ENCODE data around the gene LRRC8A. TPM values are rescaled to one million over a fixed set of nuclear protein-coding genes. Genes with fewer than 3 reads are reported as not detected.
A peak's percentile ranks its signal among the peaks of the same experiment; 100 is the strongest.

The LRRC8A gene
- 20.0 and 26.9 TPM in 2 replicates for total RNA-seq (2014; rRNA removed; shearing (Covaris generic))
- 21.0 and 22.9 TPM in 2 replicates for total RNA-seq (2022)
- Bru-seq, nascent RNA: percentile 57 among the genes with signal in this experiment
- percentile 53 among the genes with signal in this experiment for BruChase-seq, experiment 1, labeled RNA remaining after a 6-hour chase
- percentile 63 among the genes with signal in this experiment for BruChase-seq, experiment 2, labeled RNA remaining after a 2-hour chase
- long read RNA-seq, full-length matches to known transcripts: 71 of 90 reads
- long read RNA-seq, partial matches to known transcripts: 7 of 90 reads
- long read RNA-seq, other reads (novel, unspliced or antisense): 12 of 90 reads

- POLR2A ChIA-PET: interaction anchor here (0.8 to 1.4 kb wide), 6 partner anchors 20 to 158 kb away, joined by 3 to 10 read pairs (median 3); partner anchors contain the start of genes PHYHD1, SPOUT1 and ZDHHC12
- no TSS peak for BruUV-seq (replicated peaks)
- H3K9me2 ChIP-seq (ENCODE audit: insufficient read depth, low read length): no peaks in the 10 kb centered on the region
- TF ChIP-seq, protein P1, sequence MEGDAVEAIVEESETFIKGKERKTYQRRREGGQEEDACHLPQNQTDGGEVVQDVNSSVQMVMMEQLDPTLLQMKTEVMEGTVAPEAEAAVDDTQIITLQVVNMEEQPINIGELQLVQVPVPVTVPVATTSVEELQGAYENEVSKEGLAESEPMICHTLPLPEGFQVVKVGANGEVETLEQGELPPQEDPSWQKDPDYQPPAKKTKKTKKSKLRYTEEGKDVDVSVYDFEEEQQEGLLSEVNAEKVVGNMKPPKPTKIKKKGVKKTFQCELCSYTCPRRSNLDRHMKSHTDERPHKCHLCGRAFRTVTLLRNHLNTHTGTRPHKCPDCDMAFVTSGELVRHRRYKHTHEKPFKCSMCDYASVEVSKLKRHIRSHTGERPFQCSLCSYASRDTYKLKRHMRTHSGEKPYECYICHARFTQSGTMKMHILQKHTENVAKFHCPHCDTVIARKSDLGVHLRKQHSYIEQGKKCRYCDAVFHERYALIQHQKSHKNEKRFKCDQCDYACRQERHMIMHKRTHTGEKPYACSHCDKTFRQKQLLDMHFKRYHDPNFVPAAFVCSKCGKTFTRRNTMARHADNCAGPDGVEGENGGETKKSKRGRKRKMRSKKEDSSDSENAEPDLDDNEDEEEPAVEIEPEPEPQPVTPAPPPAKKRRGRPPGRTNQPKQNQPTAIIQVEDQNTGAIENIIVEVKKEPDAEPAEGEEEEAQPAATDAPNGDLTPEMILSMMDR (conservative IDR thresholded peaks at IDR 0.05; ENCODE audit: low read length): no peak
- no peak for TF ChIP-seq EZH2phosphoT487 (IDR thresholded peaks at IDR 0.05; ENCODE audit: borderline replicate concordance, low read depth, low read length)
- peak within 1 kb of the TSS; percentile 91 for H3K27ac ChIP-seq (ENCODE audit: low read depth, low read length, poor library complexity, severe bottlenecking)
- CTCF ChIA-PET (ENCODE audit: unreplicated experiment): interaction anchor here (0.5 to 1.3 kb wide), 3 partner anchors 20 to 193 kb away, joined by 3 to 5 read pairs (median 4); partner anchors contain the start of gene PHYHD1
- peak within 1 kb of the TSS; percentile 95 for H3K4me3 ChIP-seq (ENCODE audit: low read depth, low read length, poor library complexity, severe bottlenecking)
- peak; percentile 99 for DNase-seq (ENCODE audit: low spot score)
- no peaks in the 10 kb centered on the region for H4K20me1 ChIP-seq (ENCODE audit: insufficient read depth, low read length)
- H2AFZ ChIP-seq (ENCODE audit: low read length): peak within 1 kb of the TSS; percentile 74
- H3K79me2 ChIP-seq (ENCODE audit: insufficient read depth, low read depth, low read length): peaks cover 63% of the 10 kb centered on the region
- peak within 1 kb of the TSS; percentile 90 for H3K4me2 ChIP-seq (ENCODE audit: low read length)
- H3K36me3 ChIP-seq (ENCODE audit: insufficient read depth, low read length): peaks cover 42% of the 10 kb centered on the region
- intact Hi-C loops (cut with micrococcal nuclease; ENCODE audit: unreplicated experiment): loop anchor here (1.0 to 2.0 kb wide), 3 partner anchors 38 to 425 kb away; partner anchors contain the start of genes ODF2, PHYHD1 and SH3GLB2
- no peaks in the 10 kb centered on the region for H3K9me3 ChIP-seq (ENCODE audit: low read length)
- H3K4me1 ChIP-seq (ENCODE audit: insufficient read depth, low read length, poor library complexity, severe bottlenecking): peaks cover 40% of the 10 kb centered on the region
Measured at GRCh38 chr9:128881884-128882676, at the start of gene LRRC8A, which contains the start of gene KYAT1. Gene LRRC8A, plus strand, starts transcription at chr9:128882133. Its CDS starts 25,032 bp downstream, at chr9:128907165. Gene KYAT1, minus strand, starts transcription at chr9:128881950. Its CDS starts 36,545 bp downstream, at chr9:128845405.

GRCh38 chr9:128833696-128834095 is 48.2 kb upstream of the LRRC8A start:
- Histone ChIP-seq H3K27ac (ENCODE audit: low read depth, low read length, poor library complexity, severe bottlenecking) (no peak overlapping the region), H4K20me1 (ENCODE audit: insufficient read depth, low read length) (no peaks in the 10 kb centered on the region), H3K36me3 (ENCODE audit: insufficient read depth, low read length) (peaks cover 42% of the 10 kb centered on the region), H3K9me3 (ENCODE audit: low read length) (no peaks in the 10 kb centered on the region), H3K4me1 (ENCODE audit: insufficient read depth, low read length, poor library complexity, severe bottlenecking) (peaks cover 8% of the 10 kb centered on the region), H3K9me2 (ENCODE audit: insufficient read depth, low read length) (no peaks in the 10 kb centered on the region), H3K4me3 (ENCODE audit: low read depth, low read length, poor library complexity, severe bottlenecking) (no peak overlapping the region), H2AFZ (ENCODE audit: low read length) (no peak overlapping the region), H3K4me2 (ENCODE audit: low read length) (no peak overlapping the region), H3K79me2 (ENCODE audit: insufficient read depth, low read depth, low read length) (peaks cover 6% of the 10 kb centered on the region; the same call in 1 of the 2 replicates)
- ChIA-PET POLR2A (no interaction called here), CTCF (ENCODE audit: unreplicated experiment) (no interaction called here)
- intact Hi-C loops (cut with micrococcal nuclease; ENCODE audit: unreplicated experiment): no loop called here
- TF ChIP-seq EZH2phosphoT487 (IDR thresholded peaks at IDR 0.05; ENCODE audit: borderline replicate concordance, low read depth, low read length): no peak
- TF ChIP-seq, protein P1 (conservative IDR thresholded peaks at IDR 0.05; ENCODE audit: low read length): no peak
- BruUV-seq (replicated peaks): no TSS peak
- no peak for DNase-seq (ENCODE audit: low spot score)

Measured in OCI-LY7 (cell line).